GM19468 (cell line): ENCODE data around the gene TCAP.

ENCODE experiments used
- ATAC-seq: cut with Tn5 transposase; IDR thresholded peaks from one replicate; pipeline ENCODE4 v1.9.1; 2021; ENCODE audit warnings: mild to moderate bottlenecking, moderate library complexity, moderate number of reproducible peaks; ENCODE audit not compliant: unreplicated experiment; ENCODE audit errors: extremely low read depth

Gene TCAP

DNA sequence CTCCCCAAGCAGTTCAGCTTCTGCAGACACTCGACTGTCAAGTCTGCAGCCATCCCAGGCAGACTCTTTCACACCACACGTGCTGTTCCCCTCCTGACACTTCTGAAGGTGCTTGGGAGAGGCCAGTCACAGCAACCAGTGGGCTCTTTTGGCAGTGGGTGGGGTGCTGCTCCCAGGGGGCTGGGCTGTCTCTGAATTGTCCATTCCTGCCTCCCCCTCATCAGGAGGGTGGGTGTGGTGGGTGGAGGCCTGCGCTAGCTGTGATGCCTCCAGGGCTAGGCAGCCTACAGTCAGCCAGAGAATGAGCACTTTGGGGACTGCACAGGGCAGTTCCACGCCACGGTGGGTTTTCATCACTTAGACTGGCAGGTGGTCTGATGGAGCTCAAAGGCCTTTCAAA lies 17.9 kb upstream of the TCAP start:
- no peak for ATAC-seq

DNA sequence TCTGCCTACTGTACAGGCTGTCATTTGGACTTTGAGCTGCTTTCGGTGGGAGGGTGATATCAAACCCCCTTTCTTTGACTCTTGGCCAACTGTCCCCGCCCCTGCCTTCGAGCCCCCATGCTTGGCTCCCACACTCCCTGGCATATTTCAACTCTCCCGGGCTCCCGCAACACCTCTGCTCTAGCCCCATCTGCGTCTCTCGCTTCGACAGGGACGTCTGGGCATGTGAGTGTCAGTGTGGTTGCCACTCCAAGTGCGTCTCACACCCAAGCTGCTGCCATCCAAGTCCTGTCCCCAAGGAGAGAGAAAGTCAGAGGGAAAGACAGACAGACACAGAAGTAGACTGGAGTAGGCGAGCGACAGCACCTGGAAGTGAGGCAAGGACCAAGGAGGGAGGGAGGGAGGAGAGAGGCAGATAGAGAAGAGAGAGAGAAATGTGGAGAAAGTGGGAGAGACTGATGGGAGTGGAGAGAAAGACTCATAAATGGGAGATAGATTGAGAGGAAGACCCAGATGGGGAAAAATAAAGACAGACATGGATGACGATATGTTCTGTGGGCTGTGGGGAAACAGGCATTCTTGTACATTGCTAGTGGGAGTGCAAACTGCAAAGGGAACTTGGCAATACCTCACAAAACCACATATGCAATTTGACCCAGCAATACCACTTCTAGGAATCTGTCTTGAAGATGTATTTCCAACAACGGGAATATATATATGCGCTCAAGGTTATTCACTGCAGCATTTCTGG lies 16.4 kb upstream of the TCAP start:
- no peak for ATAC-seq

DNA sequence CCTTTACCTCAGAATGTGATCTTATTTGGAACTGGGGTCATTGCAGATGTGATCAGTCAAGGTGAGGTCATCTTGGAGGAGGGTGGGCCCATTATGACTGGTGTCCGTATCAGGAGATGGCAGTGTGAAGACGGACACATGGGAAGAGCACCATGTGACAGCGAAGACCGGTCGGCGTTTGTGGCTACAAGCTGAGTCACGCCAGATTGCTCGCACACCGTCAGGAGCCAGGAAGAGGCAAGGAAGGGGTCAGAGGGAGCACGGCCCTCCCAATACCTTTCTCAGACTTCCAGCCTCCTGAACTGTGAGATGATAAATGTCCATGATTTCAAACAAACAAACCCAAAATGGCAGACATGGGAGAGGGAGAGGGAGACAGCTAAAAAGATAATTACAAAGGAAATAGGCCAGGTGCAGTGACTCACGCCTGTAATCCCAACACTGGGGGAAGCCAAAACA lies 15.0 kb upstream of the TCAP start:
- ATAC-seq = no peak

DNA sequence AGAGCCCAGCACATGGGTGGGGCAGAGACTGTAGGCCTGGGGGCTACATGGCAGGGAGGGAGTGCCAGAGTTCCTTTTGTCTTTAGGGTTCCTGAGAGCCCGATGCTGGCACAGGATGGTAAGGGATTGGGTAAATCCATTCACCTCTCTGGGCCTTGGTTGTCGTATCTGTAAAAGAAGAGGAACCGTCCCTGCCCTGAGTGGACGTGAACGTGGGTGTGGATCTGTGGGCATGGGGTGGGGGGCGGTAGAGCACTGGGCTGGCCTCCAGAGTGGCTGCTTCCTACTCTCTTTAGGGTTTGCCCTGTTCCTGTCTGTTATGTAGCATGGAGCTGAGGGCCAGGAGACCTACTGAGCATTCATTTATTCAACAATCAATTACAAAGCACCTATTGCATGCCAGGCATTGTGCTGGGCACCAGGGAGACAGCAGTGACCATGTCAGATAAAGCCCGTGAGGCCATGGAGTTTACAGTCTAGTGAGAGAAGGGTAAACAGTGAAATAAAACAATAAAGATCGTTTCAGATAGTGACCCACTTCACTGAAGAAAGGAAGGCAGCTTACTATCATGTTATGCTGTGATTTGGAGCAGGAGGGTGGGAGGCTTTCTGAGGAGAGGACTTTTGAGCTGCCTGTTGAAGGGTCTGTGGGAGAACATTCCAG lies 13.1 kb upstream of the TCAP start:
- no peak for ATAC-seq

DNA sequence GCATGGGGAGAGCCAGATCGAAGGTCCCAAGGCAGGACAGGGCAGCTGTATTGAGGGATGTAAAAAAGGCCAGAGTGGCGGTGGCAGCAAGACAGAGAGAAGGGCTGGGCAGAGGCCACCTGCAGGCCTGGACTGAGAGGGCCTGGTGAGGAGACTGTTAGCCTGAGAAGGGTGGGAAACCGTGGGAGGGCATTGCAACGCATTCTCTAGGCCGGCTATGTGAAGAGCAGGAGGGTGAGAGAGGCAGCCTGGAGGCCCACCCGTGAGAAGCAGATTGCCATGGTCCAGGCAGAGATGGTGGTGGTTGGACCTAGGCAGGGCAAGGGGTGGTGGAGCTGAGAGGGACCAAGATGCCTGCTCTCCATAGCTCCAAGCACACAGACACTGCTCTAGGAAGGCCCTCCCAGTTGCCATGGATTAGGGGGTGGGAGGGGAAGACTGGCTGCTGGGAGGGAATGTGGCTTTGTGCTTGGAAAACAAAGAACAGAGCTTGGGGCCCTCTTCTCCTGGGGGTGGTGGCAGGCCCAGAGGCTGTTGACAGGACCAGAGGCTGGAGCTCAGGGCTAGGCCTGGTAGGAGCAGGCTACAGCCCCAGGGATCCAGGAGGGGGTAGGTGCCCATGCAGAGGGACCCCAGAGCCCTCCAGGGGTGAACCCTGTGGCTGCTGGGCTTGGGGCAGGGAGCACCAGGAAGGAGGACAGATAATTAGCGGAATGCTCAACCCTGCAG lies 12.4 kb upstream of the TCAP start:
- ATAC-seq = no peak

DNA sequence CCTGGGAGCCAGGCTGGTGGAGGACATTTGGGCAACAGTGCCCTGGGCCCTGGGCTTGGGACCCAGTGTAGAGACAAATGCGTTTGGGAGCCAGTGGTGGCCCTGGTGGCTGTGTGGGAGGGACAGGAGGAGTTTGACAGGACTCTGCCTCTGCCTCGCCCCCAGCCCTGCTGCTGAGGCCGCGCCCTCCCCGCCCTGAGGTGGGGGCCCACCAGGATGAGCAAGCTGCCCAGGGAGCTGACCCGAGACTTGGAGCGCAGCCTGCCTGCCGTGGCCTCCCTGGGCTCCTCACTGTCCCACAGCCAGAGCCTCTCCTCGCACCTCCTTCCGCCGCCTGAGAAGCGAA lies 11.9 kb upstream of the TCAP start:
- ATAC-seq = no peak

DNA sequence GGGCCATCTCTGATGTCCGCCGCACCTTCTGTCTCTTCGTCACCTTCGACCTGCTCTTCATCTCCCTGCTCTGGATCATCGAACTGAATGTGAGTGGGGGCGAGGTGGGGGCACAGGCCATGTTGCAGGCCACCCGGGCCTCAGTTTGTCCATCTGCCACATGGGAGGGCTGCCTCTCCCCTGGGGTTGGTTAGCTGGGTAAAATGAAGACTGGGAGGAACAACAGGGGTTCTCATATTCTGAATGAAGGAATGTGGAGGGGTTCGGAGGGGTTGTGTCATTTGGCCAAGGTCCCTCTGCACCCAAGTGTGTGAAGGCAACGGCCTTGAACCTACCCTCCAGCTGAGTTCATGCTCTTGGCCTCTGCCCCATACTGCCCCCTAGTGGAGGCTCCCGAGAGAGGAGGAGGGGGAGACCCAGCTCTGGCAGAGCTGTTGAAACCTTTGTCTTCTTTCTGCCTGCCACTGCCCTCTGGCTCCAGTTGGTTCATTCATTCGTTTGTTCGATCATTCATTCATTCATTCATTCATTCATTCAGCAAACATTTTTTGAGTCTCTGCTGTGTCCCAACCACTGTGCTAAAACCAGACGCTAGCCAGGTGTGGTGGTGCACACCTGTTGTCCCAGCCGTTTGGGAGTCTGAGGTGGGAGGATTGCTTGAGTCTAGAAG lies 11.4 kb upstream of the TCAP start:
- no peak for ATAC-seq

DNA sequence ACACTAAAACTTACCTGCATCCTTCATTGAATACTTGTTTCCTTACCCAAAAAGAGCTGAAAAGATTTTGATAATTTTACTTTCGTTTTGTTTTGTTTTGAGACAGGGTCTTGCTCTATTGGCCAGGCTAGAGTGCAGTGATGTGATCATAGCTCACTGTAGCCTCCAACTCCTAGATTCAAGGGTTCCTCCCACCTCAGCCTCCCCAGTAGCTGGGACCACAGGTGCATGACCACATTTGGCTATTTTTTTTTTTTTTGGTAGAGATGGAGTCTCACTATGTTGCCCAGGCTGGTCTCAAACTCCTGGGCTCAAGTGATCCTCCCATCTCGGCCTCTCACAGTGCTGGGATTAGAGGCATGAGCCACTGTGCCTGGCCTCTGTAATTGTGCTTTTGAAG lies 10.0 kb upstream of the TCAP start:
- no peak for ATAC-seq

DNA sequence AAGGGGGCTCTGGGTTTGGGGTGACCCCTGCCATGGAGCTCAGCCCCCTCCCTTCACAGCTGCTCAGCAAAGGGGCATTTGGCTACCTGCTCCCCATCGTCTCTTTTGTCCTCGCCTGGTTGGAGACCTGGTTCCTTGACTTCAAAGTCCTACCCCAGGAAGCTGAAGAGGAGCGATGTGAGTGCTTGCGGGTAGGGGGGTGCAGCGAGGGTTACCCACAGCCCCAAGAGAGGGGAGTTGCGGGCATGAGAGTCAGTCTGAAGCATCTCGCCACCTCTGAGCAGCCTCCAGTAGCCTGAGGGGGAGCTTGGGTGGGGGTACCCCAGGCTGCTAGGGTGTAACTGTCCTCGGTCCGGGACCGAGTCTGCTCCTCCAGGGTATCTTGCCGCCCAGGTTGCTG lies 6.8 kb upstream of the TCAP start:
- no peak for ATAC-seq

DNA sequence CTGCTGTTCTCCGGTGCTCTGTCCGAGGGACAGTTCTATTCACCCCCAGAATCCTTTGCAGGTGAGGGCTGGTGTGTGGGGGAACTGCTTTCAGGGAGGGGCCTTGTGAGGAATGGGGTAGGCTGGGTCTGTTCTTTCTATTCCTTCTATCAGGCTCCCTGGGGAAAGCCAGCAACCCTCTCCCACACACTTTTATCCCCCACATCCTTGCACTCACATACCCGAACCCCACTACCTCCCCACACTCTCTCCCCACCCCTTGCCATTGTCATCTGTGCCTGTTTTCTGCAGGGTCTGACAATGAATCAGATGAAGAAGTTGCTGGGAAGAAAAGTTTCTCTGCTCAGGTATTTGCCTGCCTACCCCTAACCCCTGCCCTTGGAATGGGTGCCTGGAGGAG lies 6.4 kb upstream of the TCAP start:
- ATAC-seq = no peak

DNA sequence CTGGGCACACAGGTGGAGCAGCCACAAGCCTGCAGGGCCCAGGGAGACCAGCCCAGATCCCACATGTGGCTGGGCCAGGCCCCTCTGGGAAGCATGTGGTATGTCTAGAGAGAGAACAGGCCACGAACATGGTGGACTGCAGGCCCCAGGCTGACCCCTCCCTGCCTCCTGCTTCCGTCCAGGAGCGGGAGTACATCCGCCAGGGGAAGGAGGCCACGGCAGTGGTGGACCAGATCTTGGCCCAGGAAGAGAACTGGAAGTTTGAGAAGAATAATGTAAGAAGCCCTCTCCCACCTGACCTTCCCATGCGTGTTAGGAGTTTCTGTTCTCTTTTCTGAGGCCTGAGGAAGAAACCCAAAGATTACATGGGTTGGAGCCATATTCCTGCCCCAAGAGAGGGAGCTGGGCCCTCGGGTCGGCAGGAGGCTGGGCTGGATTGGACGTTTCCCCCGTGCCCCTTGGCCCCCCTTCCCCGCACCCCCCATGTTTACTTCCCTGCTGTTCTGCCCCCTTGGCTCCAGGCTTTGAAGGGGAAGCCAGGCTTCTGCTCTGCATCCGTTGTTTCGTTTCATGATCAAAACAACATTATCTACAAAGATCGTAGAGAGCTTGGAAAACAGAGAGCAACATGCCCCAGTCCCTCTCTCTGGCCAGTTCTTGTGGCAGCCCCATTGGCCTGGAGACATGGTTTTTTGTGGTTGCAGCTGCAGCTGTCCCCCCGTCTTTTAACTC lies 5.7 kb upstream of the TCAP start:
- no peak for ATAC-seq

DNA sequence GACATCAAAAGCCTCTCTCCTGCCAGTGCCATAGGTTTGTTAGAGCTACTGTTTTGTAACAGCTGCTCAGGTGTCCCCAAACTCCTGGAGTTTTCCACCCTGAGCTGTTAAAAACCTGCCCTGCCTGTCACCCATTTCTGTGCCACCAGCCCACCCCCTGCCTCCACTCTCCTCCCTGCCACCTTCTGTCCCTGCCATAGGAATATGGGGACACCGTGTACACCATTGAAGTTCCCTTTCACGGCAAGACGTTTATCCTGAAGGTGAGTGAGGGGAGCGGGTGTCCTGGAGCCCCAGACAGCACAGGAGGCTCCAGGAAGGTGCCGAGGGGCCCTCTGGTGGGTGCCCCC lies 5.2 kb upstream of the TCAP start:
- ATAC-seq = no peak

DNA sequence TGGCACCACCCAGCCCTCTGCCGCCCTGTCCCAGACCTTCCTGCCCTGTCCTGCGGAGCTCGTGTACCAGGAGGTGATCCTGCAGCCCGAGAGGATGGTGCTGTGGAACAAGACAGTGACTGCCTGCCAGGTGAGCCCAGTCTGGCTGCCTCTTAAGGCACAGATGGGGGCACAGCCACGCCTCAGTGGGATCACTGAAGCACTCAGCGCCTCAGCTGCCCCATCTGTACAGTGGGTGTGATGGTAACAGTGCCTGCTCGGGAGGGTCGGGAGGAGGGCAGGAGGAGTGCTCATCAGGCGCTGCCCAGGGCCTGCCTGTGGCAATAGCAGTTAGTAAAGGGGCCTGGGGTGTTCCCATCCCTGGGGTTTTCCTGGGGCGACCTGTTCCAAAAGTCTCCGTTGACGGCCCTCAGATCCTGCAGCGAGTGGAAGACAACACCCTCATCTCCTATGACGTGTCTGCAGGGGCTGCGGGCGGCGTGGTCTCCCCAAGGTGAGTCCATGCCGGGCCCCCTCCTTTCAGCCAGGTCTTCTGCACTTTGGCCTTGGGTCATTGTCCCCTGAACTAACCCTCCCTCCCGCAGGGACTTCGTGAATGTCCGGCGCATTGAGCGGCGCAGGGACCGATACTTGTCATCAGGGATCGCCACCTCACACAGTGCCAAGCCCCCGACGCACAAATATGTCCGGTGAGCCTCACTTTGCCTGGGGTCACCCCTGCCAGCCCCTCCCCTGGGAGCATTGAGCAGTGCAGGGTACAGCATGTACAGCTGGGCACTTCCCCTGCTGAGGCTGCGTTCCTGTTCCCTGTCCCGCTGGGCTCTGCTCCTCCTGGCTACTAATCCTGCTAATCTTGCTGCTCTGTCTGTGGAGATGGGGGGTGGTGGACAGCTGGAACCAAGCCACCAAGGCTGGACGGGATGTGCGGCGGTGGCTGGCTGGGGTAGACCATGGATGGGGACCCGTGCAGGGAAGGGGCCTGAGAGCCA lies 4.5 kb upstream of the TCAP start:
- ATAC-seq = no peak

DNA sequence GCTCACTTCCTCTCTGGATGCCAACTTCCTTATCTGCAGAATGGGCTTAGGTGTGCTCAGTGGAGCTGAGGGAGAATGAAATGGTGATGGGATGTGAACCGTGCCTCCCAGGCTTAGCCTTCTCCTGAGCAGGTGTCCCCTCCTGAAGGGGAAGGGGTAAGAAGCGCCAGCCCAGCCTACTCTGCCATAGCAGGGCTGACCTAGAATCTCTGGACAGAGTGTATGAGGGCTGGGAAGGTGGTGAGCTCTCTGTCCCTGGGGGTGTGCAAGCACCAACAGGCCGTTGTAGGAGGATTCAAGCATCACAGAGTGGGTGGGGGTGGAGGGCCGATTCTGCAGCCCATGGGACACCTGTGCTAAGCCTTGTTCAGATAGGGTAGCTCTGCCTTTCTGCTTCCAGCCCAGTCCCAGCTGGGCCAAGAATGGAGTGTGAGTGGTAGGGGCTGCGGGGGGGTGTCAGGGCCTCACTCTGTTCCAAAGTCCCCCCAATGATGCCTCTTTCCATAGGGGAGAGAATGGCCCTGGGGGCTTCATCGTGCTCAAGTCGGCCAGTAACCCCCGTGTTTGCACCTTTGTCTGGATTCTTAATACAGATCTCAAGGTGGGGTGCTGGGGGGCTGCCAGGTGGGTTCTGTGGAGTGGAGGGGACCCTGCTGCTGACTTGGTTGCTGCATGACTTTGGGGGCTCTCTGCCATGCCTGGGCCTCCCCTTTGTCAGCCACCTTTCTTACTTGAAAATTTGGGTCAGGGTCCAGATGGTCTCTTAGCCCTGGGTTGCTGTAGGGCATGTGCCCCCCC lies 3.2 kb upstream of the TCAP start:
- ATAC-seq = no peak

DNA sequence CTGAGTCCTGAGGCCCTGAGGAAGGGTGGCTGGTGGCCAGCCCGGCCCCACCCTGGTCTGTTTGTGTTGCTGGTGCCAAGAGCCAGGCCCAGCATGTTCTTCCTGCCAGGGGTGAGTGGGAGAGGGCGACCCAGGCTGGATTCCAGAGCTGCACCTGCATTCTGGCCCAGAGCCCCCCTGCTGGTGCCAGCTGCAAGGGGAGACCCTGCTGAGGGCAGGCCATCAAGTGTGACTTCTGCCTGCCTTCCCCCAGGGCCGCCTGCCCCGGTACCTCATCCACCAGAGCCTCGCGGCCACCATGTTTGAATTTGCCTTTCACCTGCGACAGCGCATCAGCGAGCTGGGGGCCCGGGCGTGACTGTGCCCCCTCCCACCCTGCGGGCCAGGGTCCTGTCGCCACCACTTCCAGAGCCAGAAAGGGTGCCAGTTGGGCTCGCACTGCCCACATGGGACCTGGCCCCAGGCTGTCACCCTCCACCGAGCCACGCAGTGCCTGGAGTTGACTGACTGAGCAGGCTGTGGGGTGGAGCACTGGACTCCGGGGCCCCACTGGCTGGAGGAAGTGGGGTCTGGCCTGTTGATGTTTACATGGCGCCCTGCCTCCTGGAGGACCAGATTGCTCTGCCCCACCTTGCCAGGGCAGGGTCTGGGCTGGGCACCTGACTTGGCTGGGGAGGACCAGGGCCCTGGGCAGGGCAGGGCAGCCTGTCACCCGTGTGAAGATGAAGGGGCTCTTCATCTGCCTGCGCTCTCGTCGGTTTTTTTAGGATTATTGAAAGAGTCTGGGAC lies 2.4 kb upstream of the TCAP start:
- no peak for ATAC-seq

DNA sequence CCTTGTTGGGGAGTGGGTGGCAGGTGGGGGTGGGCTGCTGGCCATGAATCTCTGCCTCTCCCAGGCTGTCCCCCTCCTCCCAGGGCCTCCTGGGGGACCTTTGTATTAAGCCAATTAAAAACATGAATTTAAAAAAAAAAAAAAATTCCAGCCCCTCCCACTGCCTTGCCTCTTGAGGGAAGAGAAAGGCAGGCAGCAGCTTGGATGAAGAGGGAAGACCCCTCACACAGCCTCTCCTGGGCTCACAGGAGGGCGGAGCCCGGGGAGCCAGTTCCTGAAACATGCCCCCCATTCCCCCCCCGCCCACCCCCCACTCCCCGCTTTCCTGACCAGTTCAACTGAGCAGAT lies 1.8 kb upstream of the TCAP start:
- ATAC-seq = no peak

DNA sequence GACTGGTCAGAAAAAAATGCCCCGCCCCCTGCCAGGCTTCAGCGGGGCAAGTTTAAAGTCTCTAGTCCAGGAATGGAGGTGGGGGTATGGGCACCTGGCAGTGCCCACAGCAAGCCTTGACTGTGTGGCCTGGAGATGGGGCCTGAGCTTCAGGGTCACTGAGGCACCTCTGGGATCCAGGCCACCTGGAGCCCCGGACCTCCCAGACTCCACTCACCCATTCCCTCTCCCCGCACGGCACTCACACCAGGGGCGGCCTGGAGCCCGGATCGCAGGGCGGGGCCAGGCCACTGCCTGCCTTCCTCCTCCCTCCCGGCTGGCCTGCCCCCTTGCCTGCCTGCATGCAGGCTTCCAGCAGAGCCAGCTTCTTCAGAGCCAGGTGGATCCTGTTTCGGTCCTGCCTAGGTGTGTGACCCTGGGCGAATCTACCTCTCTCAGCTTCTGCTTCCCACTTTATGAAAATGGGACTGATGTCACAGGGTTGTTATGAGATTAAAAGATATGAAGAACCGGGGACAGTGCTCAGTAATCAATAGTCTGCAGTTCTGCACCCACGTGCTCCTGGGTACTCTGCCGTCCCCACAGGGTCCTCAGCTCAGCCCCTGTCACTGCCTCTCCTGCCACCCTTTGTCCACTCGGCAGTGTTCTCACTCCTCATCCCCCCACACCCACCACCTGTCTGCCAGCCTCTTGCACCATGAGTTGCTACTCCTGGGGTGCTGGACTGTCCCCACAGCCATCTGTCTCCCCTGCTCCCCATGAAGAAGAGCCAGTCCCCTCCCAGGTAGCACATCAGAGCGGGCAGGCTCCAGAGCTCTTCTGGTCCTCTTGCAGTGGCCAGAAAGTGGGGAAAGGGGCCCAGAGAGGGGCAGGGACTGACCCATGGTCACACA lies 1.2 kb upstream of the TCAP start:
- no peak for ATAC-seq
